Neuron (in vitro differentiated cells): ENCODE results near the gene TNIP2.
"Not testable (repeated sequence)": the region's sequence is repeated elsewhere in the genome, so short reads cannot be mapped to it uniquely, and the experiment has no call there.

Experiments
- H2AFZ ChIP-seq: one replicate; pipeline ENCODE4 v1.6.1; 2013; ENCODE audit warnings: low read depth, mild to moderate bottlenecking, inconsistent platforms, low read length, moderate library complexity
- H3K27me3 ChIP-seq: one replicate; pipeline ENCODE4 v1.6.1; 2013; ENCODE audit warnings: low read length; ENCODE audit not compliant: insufficient read depth
- H3K36me3 ChIP-seq: one replicate; pipeline ENCODE4 v1.6.1; 2013; ENCODE audit warnings: low read length; ENCODE audit not compliant: insufficient read depth
- H3K4me1 ChIP-seq: one replicate; pipeline ENCODE4 v1.6.1; 2013; ENCODE audit warnings: low read length; ENCODE audit not compliant: insufficient read depth
- H3K4me3 ChIP-seq: 2 replicates; pipeline ENCODE4 v1.5.1; 2013; ENCODE audit warnings: mild to moderate bottlenecking, low read length, moderate library complexity
- H3K9me3 ChIP-seq: one replicate; pipeline ENCODE4 v1.6.1; 2013; ENCODE audit warnings: low read length

TNIP2 gene

GRCh38 chr4:2771264-2771663 lies 15.1 kb upstream of the TNIP2 start:
- H3K4me1 ChIP-seq: no peaks in the 10 kb centered on the region
- H2AFZ ChIP-seq: no peak overlapping the region
- H3K27me3 ChIP-seq: no peaks in the 10 kb centered on the region
- no peak overlapping the region for H3K4me3 ChIP-seq
- H3K9me3 ChIP-seq: peaks cover 4% of the 10 kb centered on the region
- no peaks in the 10 kb centered on the region for H3K36me3 ChIP-seq

GRCh38 chr4:2768921-2769336 lies 12.8 kb upstream of the TNIP2 start:
- Histone ChIP-seq H3K36me3 (no peaks in the 10 kb centered on the region), H3K9me3 (peaks cover 4% of the 10 kb centered on the region), H3K4me3 (no peak overlapping the region), H3K4me1 (no peaks in the 10 kb centered on the region), H3K27me3 (no peaks in the 10 kb centered on the region), H2AFZ (no peak overlapping the region)

GRCh38 chr4:2768124-2768523 lies 12.0 kb upstream of the TNIP2 start:
- Histone ChIP-seq H3K4me1 (no peaks in the 10 kb centered on the region), H3K27me3 (no peaks in the 10 kb centered on the region), H3K36me3 (no peaks in the 10 kb centered on the region), H2AFZ (no peak overlapping the region), H3K4me3 (no peak overlapping the region), H3K9me3 (peaks cover 9% of the 10 kb centered on the region)

- Histone ChIP-seq H2AFZ (no peak overlapping the region), H3K4me3 (no peak overlapping the region), H3K27me3 (no peaks in the 10 kb centered on the region), H3K36me3 (no peaks in the 10 kb centered on the region), H3K4me1 (no peaks in the 10 kb centered on the region), H3K9me3 (peaks cover 9% of the 10 kb centered on the region)
These were observed 11.6 kb upstream of the TNIP2 start for GRCh38 chr4:2767705-2768074.

- no peak overlapping the region for H3K4me3 ChIP-seq
- no peaks in the 10 kb centered on the region for H3K27me3 ChIP-seq
- no peaks in the 10 kb centered on the region for H3K4me1 ChIP-seq
- peaks cover 9% of the 10 kb centered on the region for H3K9me3 ChIP-seq
- no peak overlapping the region for H2AFZ ChIP-seq
- H3K36me3 ChIP-seq: no peaks in the 10 kb centered on the region
These were observed 11.0 kb upstream of the TNIP2 start for GRCh38 chr4:2767046-2767704.

GRCh38 chr4:2765832-2766526 lies 9.8 kb upstream of the TNIP2 start:
- no peaks in the 10 kb centered on the region for H3K36me3 ChIP-seq
- H3K9me3 ChIP-seq: peaks cover 9% of the 10 kb centered on the region
- no peaks in the 10 kb centered on the region for H3K27me3 ChIP-seq
- H3K4me3 ChIP-seq: no peak overlapping the region
- H2AFZ ChIP-seq: no peak overlapping the region
- no peaks in the 10 kb centered on the region for H3K4me1 ChIP-seq

- H3K27me3 ChIP-seq: no peaks in the 10 kb centered on the region
- H3K9me3 ChIP-seq: peaks cover 5% of the 10 kb centered on the region
- no peaks in the 10 kb centered on the region for H3K36me3 ChIP-seq
- H3K4me1 ChIP-seq: no peaks in the 10 kb centered on the region
- no peak overlapping the region for H3K4me3 ChIP-seq
- H2AFZ ChIP-seq: no peak overlapping the region
These were observed 7.4 kb upstream of the TNIP2 start for GRCh38 chr4:2763511-2763967.

GRCh38 chr4:2762486-2763370 lies 6.6 kb upstream of the TNIP2 start:
- not testable (repeated sequence) for H3K27me3 ChIP-seq, H3K4me3 ChIP-seq, H3K9me3 ChIP-seq, H2AFZ ChIP-seq, H3K4me1 ChIP-seq, H3K36me3 ChIP-seq

- Histone ChIP-seq H2AFZ (no peak overlapping the region), H3K27me3 (no peaks in the 10 kb centered on the region), H3K4me3 (no peak overlapping the region), H3K4me1 (no peaks in the 10 kb centered on the region), H3K36me3 (no peaks in the 10 kb centered on the region), H3K9me3 (peaks cover 5% of the 10 kb centered on the region)
These were observed 5.9 kb upstream of the TNIP2 start for GRCh38 chr4:2762048-2762447.

- Histone ChIP-seq H3K4me1 (no peaks in the 10 kb centered on the region), H3K36me3 (no peaks in the 10 kb centered on the region)
These were observed 5.1 kb upstream of the TNIP2 start for GRCh38 chr4:2761035-2761923.

GRCh38 chr4:2757426-2757825 lies 1.3 kb upstream of the TNIP2 start:
- Histone ChIP-seq H3K27me3 (no peaks in the 10 kb centered on the region), H3K36me3 (peaks cover 3% of the 10 kb centered on the region), H3K4me3 (no peak overlapping the region), H2AFZ (no peak overlapping the region), H3K9me3 (no peaks in the 10 kb centered on the region), H3K4me1 (peaks cover 9% of the 10 kb centered on the region)

More at GRCh38 chr4:2761035-2761923, 5.1 kb upstream of the TNIP2 start:
- no peak overlapping the region for H3K4me3 ChIP-seq
- H3K9me3 ChIP-seq: peaks cover 5% of the 10 kb centered on the region
- no peaks in the 10 kb centered on the region for H3K27me3 ChIP-seq
- no peak overlapping the region for H2AFZ ChIP-seq

- Histone ChIP-seq H2AFZ (peak overlapping the region; percentile 32), H3K27me3 (no peaks in the 10 kb centered on the region), H3K4me1 (peaks cover 9% of the 10 kb centered on the region), H3K9me3 (no peaks in the 10 kb centered on the region), H3K36me3 (peaks cover 3% of the 10 kb centered on the region), H3K4me3 (peak overlapping the region; percentile 48)
These were observed 685 bp upstream of the TNIP2 start for GRCh38 chr4:2756691-2757350.
